IMR-90 (cell line): ENCODE measurements around the gene RFK. TPM values are rescaled to one million over a fixed set of nuclear protein-coding genes. Genes with fewer than 3 reads are reported as not detected.

Experiments used
- ATAC-seq: fragments of 200-7000 bp; cut with Tn5 transposase; 2 replicates; pipeline ENCODE4 v1.9.1; 2020; ENCODE audit warnings: low read depth, mild to moderate bottlenecking, moderate library complexity
- BruUV-seq: library from RNA; stranded (reverse); fragments of 400-500 nt; replicated peaks from 2 replicates; lab custom pipeline; 2021; lab: Mats Ljungman, UMichigan
- CTCF ChIA-PET: fragments of 300-600 bp; formaldehyde crosslinking; extraction: SDS; loops from one replicate; lab custom pipeline; 2021; ENCODE audit warnings: antibody characterized with exemption; lab: Yijun Ruan, JAX
- POLR2A ChIA-PET: fragments of 300-600 bp; sonication (Branson Sonifier 250); formaldehyde crosslinking; loops from one replicate; lab custom pipeline; 2022; ENCODE audit warnings: antibody characterized with exemption; ENCODE audit not compliant: unreplicated experiment; lab: Charles Lee
- DNase-seq: peaks from one replicate; pipeline ENCODE4 v3.0.0; 2013
- H2AFZ ChIP-seq: replicated peaks from 2 replicates; pipeline ENCODE3; 2013; ENCODE audit warnings: low read length, mild to moderate bottlenecking; ENCODE audit not compliant: poor library complexity
- H2AK5ac ChIP-seq: 2 replicates; pipeline ENCODE4 v1.6.1; 2013; ENCODE audit warnings: low read depth, low read length, inconsistent platforms
- H2AK9ac ChIP-seq: replicated peaks from 2 replicates; pipeline ENCODE3; 2013; ENCODE audit warnings: mild to moderate bottlenecking, low read depth, low read length, moderate library complexity; ENCODE audit not compliant: poor library complexity
- H2BK120ac ChIP-seq: 2 replicates; pipeline ENCODE4 v1.6.1; 2013; ENCODE audit warnings: low read depth, low read length, inconsistent platforms
- H2BK15ac ChIP-seq: 3 replicates; pipeline ENCODE4 v1.6.1; 2013; ENCODE audit warnings: low read depth, low read length, inconsistent platforms
- H2BK20ac ChIP-seq: 2 replicates; pipeline ENCODE4 v1.6.1; 2013; ENCODE audit warnings: low read depth, mild to moderate bottlenecking, inconsistent platforms, low read length, moderate library complexity
- H2BK5ac ChIP-seq: 2 replicates; pipeline ENCODE4 v1.6.1; 2013; ENCODE audit warnings: mild to moderate bottlenecking, low read depth, low read length, inconsistent platforms; ENCODE audit not compliant: poor library complexity, severe bottlenecking
- H3K14ac ChIP-seq: replicated peaks from 2 replicates; pipeline ENCODE4 v1.6.1; 2013; ENCODE audit warnings: low read depth, low read length, inconsistent platforms
- H3K18ac ChIP-seq: 2 replicates; pipeline ENCODE4 v1.6.1; 2013; ENCODE audit warnings: low read depth, low read length, control low read depth
- H3K23ac ChIP-seq: 2 replicates; pipeline ENCODE4 v1.6.1; 2013; ENCODE audit warnings: low read depth, low read length, inconsistent platforms
- H3K27ac ChIP-seq: 2 replicates; pipeline ENCODE4 v1.5.1; 2013; ENCODE audit warnings: mild to moderate bottlenecking, control low read depth, low read length; ENCODE audit not compliant: insufficient read depth
- H3K27me3 ChIP-seq: 2 replicates; pipeline ENCODE4 v1.6.1; 2013; ENCODE audit warnings: low read length; ENCODE audit not compliant: control insufficient read depth, insufficient read depth
- H3K36me3 ChIP-seq: 2 replicates; pipeline ENCODE4 v1.6.1; 2013; ENCODE audit warnings: low read length, mixed read lengths; ENCODE audit not compliant: control insufficient read depth, insufficient read depth
- H3K4ac ChIP-seq: 2 replicates; pipeline ENCODE4 v1.6.1; 2013; ENCODE audit warnings: low read depth, low read length, inconsistent platforms
- H3K4me1 ChIP-seq: 2 replicates; pipeline ENCODE4 v1.6.1; 2013; ENCODE audit warnings: low read length, mixed read lengths; ENCODE audit not compliant: control insufficient read depth, insufficient read depth
- H3K4me2 ChIP-seq: 2 replicates; pipeline ENCODE4 v1.6.1; 2013; ENCODE audit warnings: low read depth, mild to moderate bottlenecking, control low read depth, low read length, moderate library complexity
- H3K4me3 ChIP-seq: 2 replicates; pipeline ENCODE4 v1.5.1; 2013; ENCODE audit warnings: low read depth, mild to moderate bottlenecking, control low read depth, low read length, moderate library complexity; ENCODE audit not compliant: insufficient read depth
- H3K56ac ChIP-seq: 2 replicates; pipeline ENCODE4 v1.6.1; 2013; ENCODE audit warnings: low read length, inconsistent platforms; ENCODE audit not compliant: insufficient read depth; ENCODE audit errors: extremely low read depth
- H3K79me1 ChIP-seq, 2 experiments: 2 replicates each; pipeline ENCODE4 v1.6.1; 2013; ENCODE audit warnings: low read length in 2 of 2, inconsistent platforms in 1 of 2, low read depth in 1 of 2
- H3K9ac ChIP-seq: 2 replicates; pipeline ENCODE4 v1.6.1; 2013; ENCODE audit warnings: low read depth, low read length, control low read depth
- H3K9me1 ChIP-seq: 2 replicates; pipeline ENCODE4 v1.6.1; 2013; ENCODE audit warnings: low read length, inconsistent platforms; ENCODE audit not compliant: insufficient read depth
- H3K9me3 ChIP-seq: 2 replicates; pipeline ENCODE4 v1.6.1; 2013; ENCODE audit warnings: low read length; ENCODE audit not compliant: control insufficient read depth, insufficient read depth
- H4K20me1 ChIP-seq: 2 replicates; pipeline ENCODE4 v1.6.1; 2013; ENCODE audit warnings: low read length, inconsistent platforms; ENCODE audit not compliant: insufficient read depth
- H4K5ac ChIP-seq: 2 replicates; pipeline ENCODE4 v1.6.1; 2013; ENCODE audit warnings: mild to moderate bottlenecking, low read depth, low read length, control low read depth
- H4K8ac ChIP-seq, 2 experiments: 2 replicates each; pipeline ENCODE4 v1.6.1; 2013; ENCODE audit warnings: low read depth in 2 of 2, low read length in 2 of 2, control low read depth in 1 of 2, inconsistent platforms in 1 of 2
- H4K91ac ChIP-seq: 2 replicates; pipeline ENCODE4 v1.6.1; 2013; ENCODE audit warnings: low read depth, low read length, inconsistent platforms; ENCODE audit not compliant: insufficient read depth
- BHLHE40 ChIP-seq: fragments of 150-350 bp; IDR thresholded peaks from 2 replicates; pipeline ENCODE4 v1.6.1; 2016; ENCODE audit warnings: mild to moderate bottlenecking, low read depth, low read length
- CHD1 ChIP-seq: IDR thresholded peaks from 2 replicates; pipeline ENCODE4 v1.6.1; 2012; ENCODE audit warnings: low read depth, low read length, improper control_type of control experiment
- FOS ChIP-seq: fragments of 150-350 bp; IDR thresholded peaks from 2 replicates; pipeline ENCODE4 v1.6.1; 2016; ENCODE audit warnings: low read depth, low read length
- MAFK ChIP-seq: IDR thresholded peaks from 2 replicates; pipeline ENCODE4 v1.6.1; 2012; ENCODE audit warnings: low read depth, low read length, improper control_type of control experiment
- MAZ ChIP-seq: IDR thresholded peaks from 2 replicates; pipeline ENCODE4 v1.6.1; 2012; ENCODE audit warnings: low read depth, mild to moderate bottlenecking, low read length, improper control_type of control experiment, moderate library complexity, borderline replicate concordance
- NFE2L2 ChIP-seq: fragments of 150-350 bp; IDR thresholded peaks from 2 replicates; pipeline ENCODE4 v1.6.1; 2016; ENCODE audit warnings: low read depth, mild to moderate bottlenecking, low read length
- RCOR1 ChIP-seq: IDR thresholded peaks from 2 replicates; pipeline ENCODE4 v1.6.1; 2012; ENCODE audit warnings: mild to moderate bottlenecking, low read length, improper control_type of control experiment; ENCODE audit not compliant: insufficient replicate concordance
- WGBS, 2 experiments: methylation state at CpG; one replicate each; pipeline versions ENCODE4 v1.1.5 to v1.1.7; 2013; ENCODE audit warnings: missing lambda C conversion rate in 2 of 2; ENCODE audit not compliant: insufficient read length in 1 of 2; ENCODE audit errors: extremely low coverage in 2 of 2; 5-methylcytosine and 5-hydroxymethylcytosine counted together
- dilution Hi-C: fragments of 300-500 bp; cut with HindIII; formaldehyde crosslinking; loops from one replicate; pipeline ENCODE4 v1.14.3; 2018; ENCODE audit warnings: low sequenced_read_pairs; ENCODE audit not compliant: unreplicated experiment
- in situ Hi-C: fragments of 300-500 bp; cut with MboI; formaldehyde crosslinking; loops from 3 replicates; pipeline ENCODE4 v1.14.3; 2019; ENCODE audit warnings: low sequenced_read_pairs, inconsistent platforms, mixed read lengths
- intact Hi-C: fragments of 100-400 bp; cut with micrococcal nuclease; formaldehyde crosslinking; loops from 2 replicates; pipeline ENCODE4 v1.10.0; 2022
- polyA plus RNA-seq, 3 experiments: library from polyadenylated mRNA; depleted of rRNA; stranded (reverse); fragments of >200 nt; gene quantifications; 2 replicates each; pipeline ENCODE4 v1.2.3, GENCODE V29; 2012; ENCODE audit warnings: low replicate concordance in 1 of 3
- total RNA-seq: library from RNA; depleted of rRNA; stranded (reverse); fragments of >200 nt; gene quantifications from 2 replicates; pipeline ENCODE4 v1.2.3, GENCODE V29; 2012
- TF ChIP-seq, protein P1 (sequence below): fragments of 150-350 bp; IDR thresholded peaks from 2 replicates; pipeline ENCODE4 v1.6.1; 2016; ENCODE audit warnings: low read depth, mild to moderate bottlenecking, low read length, moderate library complexity, borderline replicate concordance
- TF ChIP-seq, protein P2 (sequence below): conservative IDR thresholded peaks from 2 replicates; pipeline ENCODE4 v1.5.1; 2012; ENCODE audit warnings: mild to moderate bottlenecking, low read depth, low read length, improper control_type of control experiment

Gene RFK
- total and polyA plus RNA-seq, 2 of the 4 experiments (the other 2 are of a cell fraction), result 10.3 to 13.8 TPM

DNA sequence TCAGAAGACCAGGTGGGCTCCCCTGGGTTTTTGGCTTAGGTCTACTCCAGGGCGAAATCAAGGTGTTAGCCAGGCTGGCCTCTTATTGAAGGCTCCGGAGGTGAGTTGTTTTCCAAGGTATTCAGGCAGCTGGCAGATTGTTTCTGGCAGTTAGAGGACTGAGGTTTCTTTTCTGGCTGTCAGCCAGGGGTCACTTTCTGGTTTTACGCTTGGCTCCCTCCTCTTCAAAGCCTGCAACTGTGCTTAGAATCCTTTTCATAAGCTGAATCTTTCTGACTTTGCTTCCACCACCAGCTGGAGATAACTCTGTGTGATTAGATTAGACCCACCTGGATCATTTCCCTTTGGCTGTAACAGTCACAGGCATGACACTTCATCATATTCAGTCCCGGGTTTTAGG is 24.6 kb downstream of the RFK start:
- Histone ChIP-seq H4K20me1 (no peaks in the 10 kb centered on the region), H2AK5ac (no peak overlapping the region), H3K14ac (no peak overlapping the region), H2BK5ac (no peak overlapping the region), H2AK9ac (no peak overlapping the region), H3K4me3 (no peak overlapping the region), H3K23ac (no peak overlapping the region), H3K27ac (no peak overlapping the region), H3K18ac (no peak overlapping the region; the same call in 1 of the 2 replicates), H2BK20ac (no peak overlapping the region), H3K4me1 (peaks cover 12% of the 10 kb centered on the region), H3K4ac (no peak overlapping the region), H3K79me1 (no peaks in the 10 kb centered on the region), H4K8ac (no peak overlapping the region), H3K27me3 (no peaks in the 10 kb centered on the region), H3K56ac (no peak overlapping the region), H4K5ac (no peak overlapping the region), H3K9me1 (peaks cover 8% of the 10 kb centered on the region), H3K4me2 (no peak overlapping the region), H4K91ac (no peak overlapping the region), H2AFZ (no peak overlapping the region), H3K9ac (no peak overlapping the region), H3K9me3 (no peaks in the 10 kb centered on the region), H2BK15ac (no peak overlapping the region), H2BK120ac (no peak overlapping the region), H3K36me3 (no peaks in the 10 kb centered on the region)
- TF ChIP-seq BHLHE40 (no peak), CHD1 (no peak), FOS (no peak), RCOR1 (no peak), NFE2L2 (no peak), MAZ (no peak), MAFK (no peak)
- TF ChIP-seq, protein P1, sequence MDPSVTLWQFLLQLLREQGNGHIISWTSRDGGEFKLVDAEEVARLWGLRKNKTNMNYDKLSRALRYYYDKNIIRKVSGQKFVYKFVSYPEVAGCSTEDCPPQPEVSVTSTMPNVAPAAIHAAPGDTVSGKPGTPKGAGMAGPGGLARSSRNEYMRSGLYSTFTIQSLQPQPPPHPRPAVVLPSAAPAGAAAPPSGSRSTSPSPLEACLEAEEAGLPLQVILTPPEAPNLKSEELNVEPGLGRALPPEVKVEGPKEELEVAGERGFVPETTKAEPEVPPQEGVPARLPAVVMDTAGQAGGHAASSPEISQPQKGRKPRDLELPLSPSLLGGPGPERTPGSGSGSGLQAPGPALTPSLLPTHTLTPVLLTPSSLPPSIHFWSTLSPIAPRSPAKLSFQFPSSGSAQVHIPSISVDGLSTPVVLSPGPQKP, result no peak
- TF ChIP-seq, protein P2, sequence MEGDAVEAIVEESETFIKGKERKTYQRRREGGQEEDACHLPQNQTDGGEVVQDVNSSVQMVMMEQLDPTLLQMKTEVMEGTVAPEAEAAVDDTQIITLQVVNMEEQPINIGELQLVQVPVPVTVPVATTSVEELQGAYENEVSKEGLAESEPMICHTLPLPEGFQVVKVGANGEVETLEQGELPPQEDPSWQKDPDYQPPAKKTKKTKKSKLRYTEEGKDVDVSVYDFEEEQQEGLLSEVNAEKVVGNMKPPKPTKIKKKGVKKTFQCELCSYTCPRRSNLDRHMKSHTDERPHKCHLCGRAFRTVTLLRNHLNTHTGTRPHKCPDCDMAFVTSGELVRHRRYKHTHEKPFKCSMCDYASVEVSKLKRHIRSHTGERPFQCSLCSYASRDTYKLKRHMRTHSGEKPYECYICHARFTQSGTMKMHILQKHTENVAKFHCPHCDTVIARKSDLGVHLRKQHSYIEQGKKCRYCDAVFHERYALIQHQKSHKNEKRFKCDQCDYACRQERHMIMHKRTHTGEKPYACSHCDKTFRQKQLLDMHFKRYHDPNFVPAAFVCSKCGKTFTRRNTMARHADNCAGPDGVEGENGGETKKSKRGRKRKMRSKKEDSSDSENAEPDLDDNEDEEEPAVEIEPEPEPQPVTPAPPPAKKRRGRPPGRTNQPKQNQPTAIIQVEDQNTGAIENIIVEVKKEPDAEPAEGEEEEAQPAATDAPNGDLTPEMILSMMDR, result no peak
- ChIA-PET POLR2A (no interaction called here), CTCF (no interaction called here)
- DNase-seq (peak; percentile 50), ATAC-seq (no peak)
- in situ Hi-C loops, result no loop called here
- dilution Hi-C loops, result no loop called here
- no CpG with 5 or more reads among the region's 4 CpGs for WGBS, 2 experiments
- intact Hi-C loops, result no loop called here
- BruUV-seq, result no TSS peak
